Stimulated activated CD4-positive, alpha-beta T cell treated with anti-CD3 and anti-CD28 coated beads, Interleukin-1b, Interleukin-23, amount 100 ng/mL, for 1 hour (primary cell): Measurements from ENCODE around the gene TRPC4AP.

Experiments used
- DNase-seq, 2 donors: peaks; one replicate each; pipeline ENCODE4 v3.0.0-alpha.2; 2020; ENCODE audit warnings: low read depth in 2 of 2

TRPC4AP gene

GRCh38 chr20:34987288-34988190, 105.1 kb downstream of the TRPC4AP start:
- no peak for DNase-seq

- no peak for DNase-seq
Observed at GRCh38 chr20:34986311-34987287, 106.0 kb downstream of the TRPC4AP start.

GRCh38 chr20:34985461-34986310, 106.9 kb downstream of the TRPC4AP start:
- DNase-seq = no peak

- no peak for DNase-seq
Observed at GRCh38 chr20:34984756-34985261, 107.8 kb downstream of the TRPC4AP start.

DNA sequence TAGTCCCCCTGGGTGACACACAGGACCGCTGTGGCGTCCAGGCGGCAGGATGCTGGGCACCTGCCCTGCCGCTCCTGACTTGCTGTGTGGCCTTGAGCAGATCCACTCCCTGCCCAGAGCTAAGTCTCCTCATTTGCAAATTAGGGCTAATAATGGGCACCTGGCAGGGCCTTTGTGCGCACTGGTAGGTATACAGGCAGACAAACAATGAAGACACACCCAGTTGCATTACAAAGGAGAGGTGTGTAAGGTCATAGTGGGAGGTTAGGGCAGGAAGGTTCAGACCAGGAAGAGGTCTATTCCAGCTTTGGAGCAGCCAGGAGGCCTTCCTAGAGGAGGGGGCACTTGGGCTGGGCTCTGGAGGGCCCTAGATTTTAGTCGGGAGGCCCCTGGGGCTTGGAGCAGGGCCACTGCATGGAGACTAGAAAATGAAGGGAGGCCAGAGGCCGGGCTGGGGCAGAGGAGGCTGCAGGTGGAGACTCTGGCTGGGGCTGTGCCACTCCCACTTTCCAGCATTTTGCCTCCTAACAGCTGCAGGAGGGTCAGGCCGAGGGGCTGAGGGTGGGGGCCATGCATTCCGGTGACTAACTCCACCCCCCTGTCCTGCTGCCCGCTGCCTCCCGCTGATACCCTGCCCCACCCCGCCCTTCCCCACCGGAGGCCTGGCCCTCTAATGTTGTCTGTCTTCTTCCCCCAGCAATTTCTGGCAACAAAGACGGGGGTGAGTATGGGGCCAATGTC, 108.4 kb downstream of the TRPC4AP start:
- no peak for DNase-seq

- no peak for DNase-seq
Observed at GRCh38 chr20:34983089-34983820, 109.4 kb downstream of the TRPC4AP start.

GRCh38 chr20:34982270-34983088, 110.1 kb downstream of the TRPC4AP start:
- no peak for DNase-seq

- no peak for DNase-seq
Observed at GRCh38 chr20:34980543-34981233, 111.9 kb downstream of the TRPC4AP start.

GRCh38 chr20:34979366-34980153, 113.0 kb downstream of the TRPC4AP start:
- no peak for DNase-seq

DNA sequence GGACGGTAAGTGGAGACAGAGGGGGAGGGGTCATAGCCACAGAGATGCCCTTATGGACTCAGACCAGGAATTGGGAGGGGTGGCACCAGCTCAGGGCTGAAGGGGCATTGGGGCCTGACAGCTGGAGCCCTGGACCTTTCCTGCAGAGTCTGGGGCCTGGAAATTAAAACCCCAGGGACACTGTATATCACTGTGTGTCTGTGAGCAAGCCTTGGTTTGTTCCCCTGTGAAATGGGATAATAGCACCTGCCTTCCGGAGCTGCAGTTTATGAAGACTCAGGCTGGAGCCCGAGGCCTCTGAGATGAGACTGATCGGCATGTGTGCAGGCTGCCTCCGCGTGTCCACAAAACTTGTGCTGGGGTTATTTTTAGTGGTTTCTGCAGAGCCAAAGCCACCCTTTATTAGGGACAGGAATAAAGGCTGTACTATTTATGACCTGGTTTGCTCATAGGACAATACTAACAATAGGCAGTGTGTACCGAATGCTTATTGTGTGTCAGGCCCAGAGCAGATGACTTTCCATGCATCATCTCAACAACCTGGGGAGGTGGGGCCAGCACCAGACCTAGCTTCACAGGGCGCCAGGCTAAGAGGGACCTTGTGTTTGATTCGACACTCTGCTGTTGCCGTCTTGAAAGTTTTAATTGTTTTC, 114.4 kb downstream of the TRPC4AP start:
- no peak for DNase-seq

DNA sequence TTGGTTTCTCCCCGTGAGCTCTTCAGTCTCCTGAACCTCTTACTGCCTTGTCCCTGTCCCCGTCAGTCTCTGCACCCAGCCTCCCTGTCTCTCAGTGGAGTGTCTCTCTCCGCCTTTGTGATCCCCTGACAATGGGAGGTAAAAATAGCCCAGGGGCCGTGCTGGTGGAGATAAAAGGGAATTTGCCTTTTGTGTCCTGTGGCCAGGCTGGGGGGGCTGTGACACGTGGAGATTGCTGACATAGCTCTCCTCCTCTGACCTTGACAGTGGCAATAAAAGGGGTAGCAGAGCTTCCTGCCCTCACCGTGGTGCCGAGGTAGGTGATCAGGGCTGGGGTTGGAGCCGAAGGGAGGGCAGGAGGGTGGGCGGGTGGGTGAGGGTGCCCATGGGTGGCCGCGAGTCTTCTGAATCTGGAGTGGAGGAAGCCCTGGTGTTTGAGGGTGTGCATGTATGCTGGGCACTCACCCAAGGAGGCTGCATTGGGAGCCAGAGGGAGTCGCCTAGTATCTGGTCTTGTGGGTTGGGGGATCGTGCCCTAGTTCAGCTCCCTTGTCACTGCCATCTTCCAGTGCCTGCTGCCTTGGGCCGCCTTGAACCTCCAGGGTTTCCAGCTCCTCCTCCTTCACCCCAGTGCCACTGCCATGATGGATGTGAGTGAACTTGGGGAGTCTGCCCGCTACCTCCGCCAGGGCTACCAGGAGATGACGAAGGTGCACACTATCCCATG, 115.1 kb downstream of the TRPC4AP start:
- DNase-seq = no peak

DNA sequence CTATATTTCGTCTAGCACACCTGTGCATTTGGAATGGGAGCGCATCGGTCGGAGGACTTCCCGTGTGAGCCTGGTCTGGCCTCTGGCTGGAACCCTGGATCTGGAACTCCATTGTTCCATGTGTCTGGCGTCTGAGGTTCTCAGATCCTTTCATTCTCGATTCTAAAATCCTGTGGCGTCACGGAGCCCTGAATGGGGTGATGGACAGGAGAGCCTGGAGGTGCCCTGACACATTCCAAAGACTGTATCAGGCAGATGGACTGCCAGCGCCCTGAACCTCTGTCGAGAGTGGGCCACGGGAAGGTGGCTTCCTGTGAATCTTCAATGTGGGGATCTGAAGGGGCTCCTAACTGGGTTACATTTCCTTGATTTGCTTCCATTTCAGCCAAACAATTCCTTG, 116.3 kb downstream of the TRPC4AP start:
- no peak for DNase-seq

- no peak for DNase-seq
Observed at GRCh38 chr20:34974246-34974645, 118.4 kb downstream of the TRPC4AP start.

GRCh38 chr20:34971561-34972235, 120.9 kb downstream of the TRPC4AP start:
- no peak for DNase-seq

DNA sequence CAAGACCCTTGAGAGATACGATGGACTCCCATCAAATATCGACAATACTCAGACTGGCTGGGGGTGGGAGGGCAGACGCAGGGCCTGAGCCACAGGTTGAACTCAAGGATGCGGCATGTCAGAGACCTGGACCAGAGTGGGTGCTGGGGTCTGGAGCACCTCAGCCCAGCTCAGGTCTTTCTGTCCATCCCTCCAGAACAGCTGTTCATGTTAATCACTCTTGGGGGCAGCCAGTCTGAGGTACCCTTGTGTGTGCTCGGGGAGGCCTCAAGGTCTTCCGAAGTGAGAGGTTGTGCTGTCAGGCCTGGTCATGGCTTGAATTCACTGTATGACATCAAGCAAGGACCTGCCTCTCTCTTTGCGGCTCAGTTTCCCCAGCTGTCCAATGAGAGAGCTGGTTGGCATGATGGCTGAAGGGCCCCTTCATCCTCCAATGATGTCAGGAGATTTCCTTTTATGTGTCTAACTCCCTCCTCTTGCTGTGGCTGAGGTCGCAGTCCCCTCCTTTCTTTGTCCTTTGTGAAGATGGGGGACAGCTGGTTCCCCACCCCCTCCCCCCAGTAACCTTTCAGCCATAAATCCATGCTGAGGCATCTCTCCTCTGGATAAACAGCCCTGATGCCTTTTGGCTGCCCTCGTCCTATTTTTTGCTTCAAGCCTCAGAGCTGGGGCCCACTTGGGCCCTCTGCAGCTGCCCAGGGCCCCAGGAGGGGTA, 121.6 kb downstream of the TRPC4AP start:
- DNase-seq = no peak
